GM18858 (cell line): ENCODE measurements around the gene ADCY9.
"Not testable (repeated sequence)": the region's sequence is repeated elsewhere in the genome, so short reads cannot be mapped to it uniquely, and the experiment has no call there.

Experiments
- ATAC-seq: cut with Tn5 transposase; IDR thresholded peaks from one replicate; pipeline ENCODE4 v1.9.1; 2021; ENCODE audit not compliant: unreplicated experiment

Gene ADCY9

DNA sequence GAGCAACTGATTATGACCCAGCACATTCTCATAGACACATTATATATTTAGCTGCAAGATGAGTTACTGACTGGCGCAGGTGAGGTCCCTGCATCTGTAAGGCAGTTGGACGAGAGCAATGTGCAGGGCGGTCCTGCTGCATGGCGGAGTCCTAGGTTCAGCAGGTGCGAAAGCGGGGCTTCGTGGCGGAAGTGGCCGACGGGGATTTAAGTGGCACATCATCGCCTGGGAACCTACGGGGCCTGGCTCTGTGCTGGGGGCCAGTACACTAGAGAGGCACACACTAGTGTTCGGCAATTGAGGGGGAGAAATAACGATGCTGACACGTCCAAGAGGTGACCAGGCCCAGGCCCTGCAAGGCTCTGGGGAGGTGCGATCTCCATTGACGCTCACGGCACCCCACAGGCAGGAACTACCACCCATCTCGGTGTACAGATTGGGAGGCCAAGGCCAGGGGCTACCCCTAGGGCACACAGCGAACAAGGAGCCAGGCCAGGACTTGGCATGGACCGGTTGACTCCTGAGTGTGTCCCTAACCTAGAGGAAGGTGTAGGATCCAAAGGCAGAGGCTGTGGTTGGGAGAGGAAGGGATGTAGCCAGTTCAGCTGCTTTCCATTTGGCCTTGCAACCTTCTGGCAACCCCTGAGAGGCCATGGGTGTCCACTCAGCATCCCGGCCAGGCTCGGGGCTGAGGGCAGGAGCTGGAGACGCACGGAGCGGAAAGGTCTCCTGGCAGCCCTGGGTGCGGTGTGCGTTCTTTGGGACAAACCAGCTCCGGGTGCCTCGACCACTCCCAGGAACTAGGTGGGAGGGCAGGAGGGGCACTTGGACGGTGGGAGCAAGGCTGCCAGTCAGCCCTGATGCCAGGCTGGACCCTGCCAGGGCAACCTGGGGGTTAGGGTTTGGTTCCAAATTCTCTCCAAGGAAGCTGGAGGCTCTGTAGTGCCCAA lies 131.9 kb downstream of the ADCY9 start:
- ATAC-seq: no peak

DNA sequence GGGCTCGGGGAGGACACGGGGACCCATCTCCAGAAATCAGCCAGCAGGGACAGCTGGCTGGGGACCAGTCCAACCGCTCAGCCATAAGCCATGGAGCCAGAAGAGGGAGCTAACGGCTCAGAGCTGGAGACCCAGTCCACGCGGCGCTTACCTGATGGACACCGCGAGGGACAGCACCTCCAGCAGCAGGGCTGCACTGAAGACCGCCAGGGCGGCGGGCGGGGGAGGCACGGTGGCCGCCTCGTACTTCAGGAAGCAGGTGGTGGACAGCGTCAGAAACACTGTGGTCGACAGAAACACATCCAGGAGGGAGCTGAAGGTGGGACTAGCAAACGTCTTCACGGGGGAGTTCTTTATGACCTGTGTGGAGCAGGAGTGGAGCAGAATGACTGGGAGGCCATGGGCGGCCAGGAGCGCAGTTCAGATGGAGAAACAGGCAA lies 133.1 kb downstream of the ADCY9 start:
- ATAC-seq: no peak

DNA sequence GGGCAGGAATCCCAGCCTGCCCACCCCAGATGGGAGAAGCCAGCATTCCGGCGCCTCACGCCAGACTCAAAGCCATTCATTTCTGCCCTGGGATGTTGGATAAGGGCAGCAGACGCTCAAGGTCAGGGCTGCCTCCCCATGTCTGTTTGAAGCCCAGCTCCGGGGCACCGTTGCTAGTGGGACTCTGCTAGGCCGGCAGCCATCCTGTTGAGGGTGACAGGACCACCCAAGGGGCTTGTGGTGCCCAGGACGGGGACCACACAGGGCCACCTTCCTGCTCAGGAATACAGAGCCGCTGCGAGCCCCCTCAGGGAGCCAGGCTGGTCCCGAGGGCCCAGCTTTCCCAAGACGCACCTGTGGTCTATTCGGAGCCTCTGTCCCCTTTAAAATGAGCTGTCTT lies 134.0 kb downstream of the ADCY9 start:
- no peak for ATAC-seq

DNA sequence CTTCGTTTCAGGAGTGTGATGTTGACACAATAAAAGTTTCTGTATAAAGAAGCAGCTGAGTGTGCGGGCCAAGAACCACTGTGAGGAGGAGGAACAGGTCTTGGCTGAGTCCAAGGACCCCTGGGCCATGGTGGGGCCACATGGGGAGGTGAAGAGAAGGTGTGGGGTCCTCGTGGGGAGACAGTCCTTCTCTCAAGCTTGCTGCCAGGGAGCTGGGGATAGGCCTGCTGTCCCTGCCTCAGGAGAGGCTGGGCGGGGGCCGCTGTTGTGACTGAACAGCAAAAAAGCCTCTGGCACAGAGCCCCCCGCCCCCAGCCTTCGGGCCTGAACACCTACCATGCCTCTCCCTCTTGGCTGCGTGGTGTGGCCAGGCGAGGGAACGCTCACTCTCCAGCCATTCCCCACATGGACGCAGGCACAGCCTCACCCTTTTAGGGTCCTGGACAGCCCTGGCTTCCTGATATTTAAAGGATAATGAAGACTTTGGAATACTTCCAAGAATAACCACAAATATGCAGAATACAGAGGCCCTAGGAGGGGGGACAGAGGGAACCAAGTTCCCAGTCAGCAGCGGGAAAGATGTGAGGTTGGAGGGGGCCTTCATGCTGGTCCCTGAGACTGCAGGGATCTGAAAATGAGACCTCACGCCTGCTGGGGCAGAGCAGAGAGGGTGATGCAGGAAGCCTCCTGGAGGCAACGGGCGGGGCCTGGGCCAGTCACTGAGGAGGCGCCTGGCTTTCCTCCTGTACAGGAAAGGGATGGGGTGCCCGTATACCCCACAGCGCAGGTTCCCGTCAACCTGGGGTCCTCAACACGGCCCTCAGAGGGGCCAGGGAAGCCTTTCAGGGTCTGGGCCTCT lies 135.8 kb downstream of the ADCY9 start:
- no peak for ATAC-seq

DNA sequence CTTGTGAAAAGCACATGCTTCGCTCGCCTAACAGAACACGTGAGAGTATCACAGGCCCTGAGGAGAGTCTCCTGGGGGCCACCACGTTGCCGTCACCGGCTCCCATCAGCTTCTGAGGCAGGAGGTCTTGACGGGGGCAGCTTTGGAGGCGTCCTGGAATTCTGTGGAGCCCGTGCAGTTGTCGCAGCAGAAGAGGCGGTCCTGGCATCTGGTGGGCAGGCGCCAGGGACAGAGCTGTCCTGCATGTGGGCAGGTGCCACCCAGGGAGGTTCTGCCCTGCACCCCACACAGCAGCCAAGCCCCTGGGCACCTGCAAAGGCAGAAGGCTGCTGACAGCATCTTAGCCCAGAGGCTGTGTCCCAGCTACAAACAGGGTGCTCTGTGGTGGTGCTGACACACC lies 136.7 kb downstream of the ADCY9 start:
- ATAC-seq: no peak

DNA sequence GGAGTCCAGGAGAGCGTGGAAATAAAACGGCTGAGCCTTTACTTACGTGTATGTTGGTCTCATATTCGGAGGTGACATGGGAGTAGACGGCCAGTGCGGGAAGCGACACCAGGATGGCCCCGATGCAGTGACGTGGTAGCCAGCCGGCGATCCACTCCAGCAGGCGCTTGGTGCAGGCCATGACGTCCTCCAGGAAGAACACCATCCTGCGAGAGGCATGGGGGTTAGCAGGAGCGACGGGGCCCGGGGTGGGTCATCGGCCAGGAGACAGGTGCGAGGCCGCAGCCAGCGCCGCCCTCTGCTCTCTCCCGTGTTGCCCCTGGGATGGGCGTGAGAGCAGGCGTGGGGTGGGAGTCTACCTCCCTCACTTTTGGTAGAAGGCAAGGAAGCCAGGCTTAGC lies 137.2 kb downstream of the ADCY9 start:
- ATAC-seq: no peak

DNA sequence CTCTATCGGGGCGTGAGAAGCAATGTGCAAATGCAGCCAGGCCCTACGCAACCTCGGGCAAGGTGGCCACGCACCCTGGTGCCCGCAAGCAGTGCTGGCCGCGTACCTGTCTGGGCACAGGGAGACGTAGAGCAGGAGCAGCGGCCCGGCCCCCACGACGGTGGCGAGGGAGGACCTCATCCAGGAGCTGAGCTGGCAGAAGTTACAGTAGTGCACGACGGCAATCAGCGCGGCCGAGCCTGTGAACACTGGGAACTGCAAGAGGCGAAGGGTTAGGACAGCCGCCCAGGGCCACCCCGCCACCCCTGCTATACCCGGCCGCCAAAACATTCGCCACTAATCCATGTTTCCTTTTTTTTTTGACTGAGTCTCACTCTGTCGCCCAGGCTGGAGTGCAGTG lies 138.9 kb downstream of the ADCY9 start:
- no peak for ATAC-seq

DNA sequence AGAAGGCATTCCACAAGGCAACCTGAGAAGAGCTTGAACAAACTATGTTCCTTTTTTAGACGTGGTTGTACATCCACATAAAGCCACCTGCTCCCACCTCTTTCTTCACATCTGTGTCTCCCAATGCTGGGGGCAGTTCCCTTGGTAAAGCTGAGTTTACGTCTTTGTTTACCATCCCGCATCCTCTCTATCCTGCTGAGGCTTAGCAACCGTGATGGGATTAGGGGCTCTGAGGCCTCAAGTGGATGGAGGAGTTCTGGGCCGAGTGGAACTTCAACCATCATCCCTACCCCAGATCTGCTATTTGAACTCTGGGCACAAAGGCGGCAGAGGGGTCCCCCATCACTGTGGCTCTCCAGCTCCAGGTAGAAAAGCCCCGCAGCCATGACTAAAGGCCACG lies 141.5 kb downstream of the ADCY9 start:
- no peak for ATAC-seq

DNA sequence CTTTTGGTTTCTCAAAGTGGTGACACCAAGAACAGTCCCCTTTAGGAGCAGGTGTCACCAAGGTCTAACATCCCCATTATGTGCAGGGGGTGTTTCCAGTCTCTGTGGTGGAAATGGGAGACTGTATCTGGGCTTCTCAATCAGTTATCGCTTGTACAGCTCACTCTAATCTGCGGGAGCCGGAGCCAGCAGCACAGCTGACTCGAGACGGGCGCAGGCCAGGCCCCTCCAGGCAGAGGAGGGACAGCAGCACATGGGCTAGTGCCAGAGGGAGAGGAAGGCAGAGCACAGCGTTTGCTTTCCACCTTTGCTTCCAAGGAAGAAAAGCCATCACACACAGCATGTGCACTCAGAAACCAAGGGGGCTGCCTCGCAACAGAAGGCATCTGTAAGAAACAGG lies 144.5 kb downstream of the ADCY9 start:
- no peak for ATAC-seq

DNA sequence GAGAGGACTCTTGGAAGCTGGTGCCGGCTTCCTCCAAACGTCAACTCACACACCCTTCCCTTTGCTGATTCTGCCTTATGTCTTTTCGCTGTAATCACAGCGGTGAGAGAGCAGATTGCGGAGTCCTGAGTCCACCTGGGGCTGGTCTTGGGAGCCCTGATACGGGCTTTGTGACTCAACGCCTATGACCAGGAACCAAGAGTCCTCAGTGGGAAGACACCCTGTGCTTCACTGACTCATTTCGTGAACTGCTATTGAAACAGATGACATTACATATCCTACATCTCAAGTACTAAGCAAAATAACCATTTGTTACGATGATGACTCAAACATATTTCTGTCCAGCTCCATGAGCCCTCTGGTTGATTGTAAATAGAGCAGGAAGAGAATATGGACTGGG lies 145.0 kb downstream of the ADCY9 start:
- ATAC-seq: no peak

DNA sequence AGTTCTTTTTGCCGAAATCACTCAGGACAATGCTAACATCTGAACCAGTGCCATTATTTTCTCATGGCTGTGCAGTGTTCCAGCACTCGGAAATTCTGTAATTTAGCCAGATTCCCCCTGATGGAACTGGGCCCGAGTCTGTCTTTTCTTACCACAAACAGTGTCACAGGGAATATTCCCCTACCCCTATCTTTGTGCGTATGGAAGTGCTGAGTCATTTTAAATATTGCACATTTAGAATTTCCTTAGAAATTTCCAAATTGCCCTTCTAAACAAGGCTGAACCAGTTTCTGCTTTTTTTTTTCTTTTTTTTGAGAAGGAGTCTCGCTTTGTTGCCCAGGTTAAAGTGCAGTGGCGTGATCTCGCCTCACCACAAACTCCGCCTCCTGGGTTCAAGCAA lies 147.7 kb downstream of the ADCY9 start:
- ATAC-seq: no peak

DNA sequence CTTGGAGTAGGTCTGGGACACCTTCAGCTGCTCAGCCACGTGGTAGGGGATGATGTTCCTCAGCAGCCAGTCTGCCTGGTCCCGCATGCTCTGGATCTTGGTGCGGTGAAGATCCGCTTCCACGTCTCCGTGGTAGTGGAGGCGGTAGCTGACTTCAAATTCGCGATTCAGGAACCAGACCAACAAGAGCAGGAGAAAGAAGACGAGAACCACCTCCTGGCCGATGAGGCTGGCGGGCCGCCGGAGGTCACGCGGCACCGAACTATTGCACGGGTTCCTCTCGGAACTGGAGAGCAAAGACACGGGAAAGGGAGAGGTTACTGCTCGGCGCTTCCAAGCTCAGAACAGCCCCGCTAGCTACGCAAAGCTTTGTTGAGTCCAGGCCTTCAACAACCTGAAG lies 149.6 kb downstream of the ADCY9 start:
- ATAC-seq: no peak

DNA sequence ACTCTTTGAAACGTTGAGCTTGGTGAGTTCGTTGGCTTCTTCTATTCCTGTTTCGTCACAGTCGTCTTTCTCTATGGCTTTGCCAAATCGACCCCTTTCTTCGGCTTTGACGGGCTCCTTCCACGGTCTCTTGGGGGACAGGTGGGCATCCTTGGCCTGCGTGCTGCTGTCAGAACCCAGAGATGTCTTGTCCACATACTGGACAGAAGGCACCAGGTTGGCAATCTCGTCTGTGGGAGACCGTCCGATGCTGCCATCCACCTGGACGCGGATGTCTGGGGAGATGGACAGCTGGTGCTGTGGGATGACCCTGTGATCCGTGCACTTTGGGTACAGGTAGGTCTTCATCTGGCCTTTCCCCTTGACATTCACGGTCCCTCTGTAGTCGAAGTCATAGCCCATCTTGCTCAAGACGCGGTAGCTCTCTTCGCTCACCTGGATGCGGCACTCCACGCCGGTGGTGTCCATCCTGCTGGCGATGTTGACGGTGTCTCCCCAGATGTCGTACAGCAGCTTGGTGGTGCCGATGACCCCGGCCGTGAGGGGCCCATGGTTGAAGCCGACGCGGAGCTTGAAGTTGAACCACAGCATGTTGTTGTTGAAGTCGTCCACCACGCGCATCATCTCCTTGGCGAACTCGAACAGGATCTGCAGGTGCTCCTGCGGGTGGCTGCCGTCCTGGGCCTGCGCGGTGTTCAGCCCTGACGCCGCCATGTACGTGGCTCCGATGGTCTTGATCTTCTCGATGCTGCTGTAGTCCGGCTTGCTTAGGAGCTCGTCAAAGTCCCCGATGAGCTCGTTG lies 150.3 kb downstream of the ADCY9 start:
- ATAC-seq: no peak

DNA sequence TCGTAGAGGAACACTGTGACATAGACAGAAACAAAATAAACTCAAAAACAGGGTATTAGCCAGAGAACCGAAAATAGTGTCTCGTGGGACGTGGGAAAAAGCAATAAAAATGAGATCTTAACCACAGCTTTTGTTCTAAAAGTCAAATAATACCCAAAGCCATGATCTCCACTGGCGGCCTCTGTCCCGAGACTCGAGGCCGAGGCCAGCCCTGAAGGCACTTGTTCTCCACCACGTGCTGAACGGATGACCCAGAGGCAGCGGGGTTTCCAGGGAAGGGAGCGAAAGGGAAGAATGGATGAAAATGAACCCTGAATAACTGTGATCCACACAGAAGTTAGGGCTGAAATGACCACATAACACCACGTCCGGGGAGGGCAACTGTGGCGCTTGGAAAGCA lies 150.9 kb downstream of the ADCY9 start:
- ATAC-seq: no peak

DNA sequence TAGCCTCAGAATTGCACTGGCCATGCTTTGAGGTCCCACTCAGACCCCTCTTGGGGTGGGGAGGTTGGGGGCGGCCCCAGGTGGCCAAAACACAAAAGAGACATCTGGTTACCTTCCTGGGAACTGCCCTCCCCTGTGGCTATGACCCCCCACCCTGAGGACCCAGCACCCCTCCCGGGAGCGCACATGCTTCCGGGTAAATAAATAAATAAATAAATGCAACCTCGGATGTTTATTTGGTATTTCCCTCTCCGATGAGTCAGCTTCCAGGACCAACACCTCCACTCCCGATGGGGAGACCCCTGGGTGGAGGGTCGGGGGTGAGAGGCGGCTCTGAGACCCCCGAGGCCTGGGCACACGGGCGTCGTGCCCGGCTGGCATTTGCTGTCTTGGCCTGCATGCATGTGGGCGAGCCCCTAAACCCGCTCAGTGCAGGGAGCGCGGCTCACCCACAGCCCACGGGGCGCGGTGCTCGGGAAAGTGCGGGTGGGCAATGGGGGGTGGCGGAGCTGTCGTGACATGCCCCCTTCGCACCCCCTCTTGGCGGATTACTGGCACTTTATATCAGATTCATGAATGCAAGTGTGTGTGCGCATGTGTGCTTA lies 151.5 kb downstream of the ADCY9 start:
- no peak for ATAC-seq

DNA sequence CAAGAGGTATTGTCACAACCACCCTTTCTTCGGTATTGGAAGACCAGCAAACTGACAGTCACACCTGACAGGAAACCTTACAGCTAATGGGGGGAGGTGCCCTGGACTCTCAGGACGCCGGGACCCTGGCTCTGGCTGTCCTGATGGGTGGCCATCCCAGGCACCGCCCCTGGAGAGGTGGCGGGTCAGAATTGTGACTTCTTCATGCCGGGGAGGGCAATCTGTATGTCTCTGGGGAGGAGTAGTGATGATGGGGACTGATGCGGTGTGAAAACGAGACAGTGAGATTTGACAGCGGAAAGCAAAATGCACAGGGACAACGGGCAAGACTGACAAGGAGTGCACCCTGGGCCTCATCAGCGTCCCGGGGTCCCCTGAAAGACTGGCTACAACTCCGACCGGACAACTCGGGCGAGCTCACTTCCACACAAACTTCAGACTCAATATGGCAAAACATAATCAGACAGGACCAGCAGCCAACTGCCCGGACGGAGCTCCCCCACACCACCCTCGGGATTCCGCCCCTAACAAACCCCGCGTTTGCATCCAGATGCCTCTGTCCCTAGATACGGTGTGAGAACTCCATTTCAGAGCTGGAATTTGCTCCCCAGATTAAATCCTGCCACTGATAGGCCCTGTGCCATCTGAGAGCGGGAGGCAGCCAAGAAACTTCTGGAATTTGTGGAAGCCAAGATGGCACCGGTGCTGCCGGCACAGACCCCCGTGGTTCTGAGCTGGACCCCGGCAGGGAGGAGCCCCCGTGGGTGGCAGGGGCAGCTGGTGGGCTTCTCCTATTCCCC lies 152.2 kb downstream of the ADCY9 start:
- ATAC-seq: no peak

DNA sequence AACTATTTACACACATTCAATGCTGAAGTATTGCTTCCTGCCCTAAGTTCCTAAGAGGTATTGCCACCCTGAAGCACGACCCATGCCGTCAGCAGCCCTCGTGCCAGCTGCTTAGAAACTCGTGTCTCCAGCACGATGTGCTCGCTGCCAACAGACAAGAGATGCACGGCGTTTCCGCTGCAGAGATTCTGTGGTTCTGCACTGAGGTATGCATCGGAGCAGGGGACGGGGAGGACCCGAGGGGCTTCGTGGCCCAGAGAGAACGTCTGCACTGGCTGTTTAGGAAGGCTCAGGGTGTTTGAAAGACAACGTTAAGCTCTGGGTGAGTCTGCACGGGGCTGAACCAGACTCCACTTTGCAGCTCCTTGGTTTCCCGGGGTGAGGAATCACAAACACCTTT lies 153.0 kb downstream of the ADCY9 start:
- ATAC-seq: no peak

DNA sequence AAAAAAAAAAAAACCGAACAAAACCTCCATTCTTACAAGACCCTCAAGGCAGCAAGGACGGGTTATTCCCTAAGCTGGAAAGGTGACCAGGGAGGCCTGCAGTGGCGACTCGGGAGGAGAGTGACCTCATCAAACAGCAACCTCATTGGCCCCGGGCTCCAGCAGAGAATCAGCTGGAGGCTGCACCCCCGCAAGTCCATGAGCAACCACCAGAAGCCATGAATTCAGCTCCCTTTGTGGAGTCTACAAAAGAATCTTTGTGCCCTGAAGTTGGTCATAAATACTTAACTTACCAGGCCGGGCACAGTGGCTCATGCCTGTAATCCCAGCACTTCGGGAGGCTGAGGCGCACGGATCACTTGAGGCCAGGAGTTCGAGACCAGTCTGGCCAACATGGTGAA lies 154.8 kb downstream of the ADCY9 start:
- ATAC-seq: no peak

DNA sequence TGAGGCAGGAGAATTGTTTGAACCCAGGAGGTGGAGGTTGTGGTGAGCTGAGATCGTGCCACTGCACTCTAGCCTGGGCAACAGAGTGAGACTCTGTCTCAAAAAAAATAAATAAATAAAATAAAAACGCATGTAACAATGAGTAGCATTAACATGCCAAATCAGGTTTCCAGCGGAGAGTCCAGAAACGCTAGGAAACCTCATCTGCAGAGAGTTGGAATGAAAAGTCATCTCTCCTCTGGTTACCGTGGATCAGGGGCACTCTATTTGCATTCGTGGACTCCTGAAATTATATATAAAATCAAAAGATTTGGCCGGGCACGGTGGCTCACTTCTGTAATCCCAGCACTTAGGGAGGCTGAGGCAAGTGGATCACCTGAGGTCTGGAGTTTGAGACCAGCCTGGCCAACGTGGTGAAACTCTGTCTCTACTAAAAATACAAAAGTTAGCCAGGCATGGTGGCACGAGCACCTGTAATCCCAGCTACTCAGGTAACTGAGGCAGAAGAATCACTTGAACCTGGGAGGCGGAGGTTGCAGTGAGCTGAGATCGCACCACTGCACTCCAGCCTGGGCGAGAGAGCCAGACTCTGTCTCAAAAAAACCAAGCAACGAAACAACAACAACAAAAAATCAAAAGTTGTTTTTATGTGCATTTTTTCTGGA lies 156.2 kb downstream of the ADCY9 start:
- ATAC-seq: not testable (repeated sequence)
